ENCODE measurements around the gene ATP11C.

DNA sequence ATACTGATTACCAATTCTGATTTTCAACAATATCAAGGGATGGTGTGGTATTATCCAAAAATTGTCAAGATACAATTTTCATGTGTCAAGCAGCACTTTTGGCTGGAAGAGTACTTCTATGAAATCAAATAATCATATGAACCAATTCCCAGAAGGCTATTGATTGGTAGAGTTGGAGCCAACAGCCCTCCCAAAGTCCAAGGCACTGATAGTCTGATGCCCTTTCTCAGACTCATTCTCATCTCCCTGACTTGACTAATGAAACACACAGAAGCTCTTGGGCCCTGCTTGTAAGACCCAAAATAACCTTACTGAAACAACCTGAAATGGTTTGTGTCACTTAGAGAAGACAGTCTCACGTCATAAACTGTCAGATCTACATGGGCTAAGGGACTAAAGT is 48.9 kb downstream of the ATP11C start:
- TF ChIP-seq, protein P1, sequence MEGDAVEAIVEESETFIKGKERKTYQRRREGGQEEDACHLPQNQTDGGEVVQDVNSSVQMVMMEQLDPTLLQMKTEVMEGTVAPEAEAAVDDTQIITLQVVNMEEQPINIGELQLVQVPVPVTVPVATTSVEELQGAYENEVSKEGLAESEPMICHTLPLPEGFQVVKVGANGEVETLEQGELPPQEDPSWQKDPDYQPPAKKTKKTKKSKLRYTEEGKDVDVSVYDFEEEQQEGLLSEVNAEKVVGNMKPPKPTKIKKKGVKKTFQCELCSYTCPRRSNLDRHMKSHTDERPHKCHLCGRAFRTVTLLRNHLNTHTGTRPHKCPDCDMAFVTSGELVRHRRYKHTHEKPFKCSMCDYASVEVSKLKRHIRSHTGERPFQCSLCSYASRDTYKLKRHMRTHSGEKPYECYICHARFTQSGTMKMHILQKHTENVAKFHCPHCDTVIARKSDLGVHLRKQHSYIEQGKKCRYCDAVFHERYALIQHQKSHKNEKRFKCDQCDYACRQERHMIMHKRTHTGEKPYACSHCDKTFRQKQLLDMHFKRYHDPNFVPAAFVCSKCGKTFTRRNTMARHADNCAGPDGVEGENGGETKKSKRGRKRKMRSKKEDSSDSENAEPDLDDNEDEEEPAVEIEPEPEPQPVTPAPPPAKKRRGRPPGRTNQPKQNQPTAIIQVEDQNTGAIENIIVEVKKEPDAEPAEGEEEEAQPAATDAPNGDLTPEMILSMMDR (IDR thresholded peaks at IDR 0.05) = no peak
- TF ChIP-seq POLR2A (IDR thresholded peaks at IDR 0.05) = no peak

All from adrenal gland (tissue), 5 donors.